Measurements from ENCODE around the gene LCN10. TPM values are rescaled to one million over a fixed set of nuclear protein-coding genes. Genes with fewer than 3 reads are reported as not detected.

Gene LCN10
- polyA plus RNA-seq, 3 donors = 0.16 TPM; not detected in 2

DNA sequence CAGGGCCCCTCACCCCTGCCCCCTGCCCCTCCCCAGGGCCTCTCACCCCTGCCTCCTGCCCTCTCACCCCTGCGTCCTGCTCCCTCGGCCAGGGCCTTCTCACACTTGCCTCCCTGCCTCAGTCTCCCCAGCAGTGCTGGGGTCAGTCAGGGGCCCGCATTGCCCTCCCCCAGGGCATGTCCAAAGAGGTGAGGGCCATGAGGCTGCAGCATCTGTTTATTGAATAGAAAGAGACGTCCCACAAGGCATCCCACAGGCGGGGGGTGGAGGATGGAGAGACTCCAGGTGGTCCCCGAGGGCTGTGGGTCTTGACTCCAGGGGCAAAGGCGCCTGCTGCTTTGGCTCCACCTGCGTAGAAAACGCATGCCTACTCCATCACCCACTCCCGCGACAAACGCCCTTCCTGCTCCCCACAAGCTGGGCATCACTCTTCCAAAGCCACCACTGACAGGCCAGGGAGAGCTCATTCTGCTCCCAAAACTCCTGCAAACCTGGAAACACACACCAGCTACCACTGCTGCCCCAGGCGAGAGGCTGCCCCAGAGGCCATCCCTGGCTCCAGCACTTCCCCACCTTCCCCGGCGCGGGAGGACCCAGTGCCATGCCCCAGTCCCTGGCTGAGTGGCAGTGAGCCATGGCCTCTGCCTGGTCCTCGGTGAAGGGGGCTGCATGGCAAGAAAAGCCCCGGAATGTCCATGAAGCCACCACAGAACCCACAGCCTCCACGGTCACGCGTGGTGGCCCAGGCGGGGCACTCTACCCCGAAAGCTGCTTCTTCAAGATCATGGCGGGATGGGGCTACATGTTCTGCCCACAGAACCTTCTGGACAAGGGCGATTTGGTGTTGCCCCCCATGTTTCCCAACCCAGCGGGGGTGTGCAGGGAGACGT is 16.9 kb upstream of the LCN10 start:
- intact Hi-C loops (cut with micrococcal nuclease) = no loop called here
- H2AFZ ChIP-seq (ENCODE audit: insufficient read depth, low read depth, low read length, poor library complexity, severe bottlenecking) = no peak overlapping the region
- H3K27ac ChIP-seq (ENCODE audit: low read depth in 1 of 2, low read length in 2 of 2) = no peak overlapping the region
- peaks cover 10 to 15% of the 10 kb centered on the region in 2 donors for H3K9me3 ChIP-seq (replicated peaks in 1 of 2; ENCODE audit: control insufficient read depth in 1 of 2, insufficient read depth in 1 of 2, low read length in 2 of 2)
- TF ChIP-seq, protein P1, sequence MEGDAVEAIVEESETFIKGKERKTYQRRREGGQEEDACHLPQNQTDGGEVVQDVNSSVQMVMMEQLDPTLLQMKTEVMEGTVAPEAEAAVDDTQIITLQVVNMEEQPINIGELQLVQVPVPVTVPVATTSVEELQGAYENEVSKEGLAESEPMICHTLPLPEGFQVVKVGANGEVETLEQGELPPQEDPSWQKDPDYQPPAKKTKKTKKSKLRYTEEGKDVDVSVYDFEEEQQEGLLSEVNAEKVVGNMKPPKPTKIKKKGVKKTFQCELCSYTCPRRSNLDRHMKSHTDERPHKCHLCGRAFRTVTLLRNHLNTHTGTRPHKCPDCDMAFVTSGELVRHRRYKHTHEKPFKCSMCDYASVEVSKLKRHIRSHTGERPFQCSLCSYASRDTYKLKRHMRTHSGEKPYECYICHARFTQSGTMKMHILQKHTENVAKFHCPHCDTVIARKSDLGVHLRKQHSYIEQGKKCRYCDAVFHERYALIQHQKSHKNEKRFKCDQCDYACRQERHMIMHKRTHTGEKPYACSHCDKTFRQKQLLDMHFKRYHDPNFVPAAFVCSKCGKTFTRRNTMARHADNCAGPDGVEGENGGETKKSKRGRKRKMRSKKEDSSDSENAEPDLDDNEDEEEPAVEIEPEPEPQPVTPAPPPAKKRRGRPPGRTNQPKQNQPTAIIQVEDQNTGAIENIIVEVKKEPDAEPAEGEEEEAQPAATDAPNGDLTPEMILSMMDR (IDR thresholded peaks at IDR 0.05) = no peak
- H4K20me1 ChIP-seq (ENCODE audit: insufficient read depth, low read length) = no peaks in the 10 kb centered on the region
- H3K4me2 ChIP-seq (replicated peaks; ENCODE audit: extremely low read depth, low read length, poor library complexity, severe bottlenecking) = no peak overlapping the region
- Mint-ChIP-seq H3K27ac (no peak overlapping the region), H3K27me3 (ENCODE audit: low read depth in 3 of 3) (peaks cover 0 to 13% (median 12%) of the 10 kb centered on the region in 3 donors), H3K36me3 (peaks cover 0 to 4% of the 10 kb centered on the region in 2 donors), H3K4me1 (peaks cover 5% of the 10 kb centered on the region), H3K4me3 (no peak overlapping the region), H3K9me3 (peaks cover 10 to 18% (median 16%) of the 10 kb centered on the region in 7 donors)
- WGBS (ENCODE audit: insufficient coverage) = 94% methylated on average over 20 of the region's 27 CpGs
- no peaks in the 10 kb centered on the region for H3K36me3 ChIP-seq (replicated peaks in 1 of 2; ENCODE audit: control insufficient read depth in 1 of 2, insufficient read depth in 2 of 2, low read length in 2 of 2)
- H3K27me3 ChIP-seq (ENCODE audit: control insufficient read depth in 2 of 2, insufficient read depth in 2 of 2, low read length in 2 of 2) = no peaks in the 10 kb centered on the region
- no peaks in the 10 kb centered on the region for H3K79me2 ChIP-seq (ENCODE audit: insufficient read depth, low read length)
- H3K4me1 ChIP-seq (ENCODE audit: control insufficient read depth in 1 of 2, insufficient read depth in 2 of 2, low read length in 2 of 2) = no peaks in the 10 kb centered on the region
- H3K9ac ChIP-seq (ENCODE audit: insufficient read depth, low read length, poor library complexity, severe bottlenecking) = no peak overlapping the region
- no peak overlapping the region for H3K4me3 ChIP-seq (replicated peaks in 1 of 3; ENCODE audit: low read depth in 2 of 3, low read length in 3 of 3)
- DNase-seq = no peak

DNA sequence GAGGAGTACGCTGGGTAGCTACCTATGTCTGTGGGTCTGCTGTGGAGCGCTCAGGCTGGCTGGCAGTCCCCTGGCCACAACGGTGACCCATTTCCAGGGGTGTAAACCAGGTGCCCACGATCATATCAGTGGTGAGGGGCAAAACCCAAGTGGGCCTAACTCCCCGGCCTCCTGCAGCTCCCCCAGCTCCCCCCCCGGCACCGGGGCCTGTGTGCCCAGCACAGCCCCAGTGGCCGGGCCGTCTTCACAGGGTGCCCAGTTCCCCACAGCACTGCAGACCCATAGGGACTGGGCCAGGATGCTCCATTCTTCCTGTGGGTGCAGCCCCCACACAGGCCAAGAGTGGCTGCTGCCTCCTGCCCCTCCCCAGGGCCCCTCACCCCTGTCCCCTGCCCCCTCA is 16.3 kb upstream of the LCN10 start:
- Histone ChIP-seq H3K79me2 (ENCODE audit: insufficient read depth, low read length) (no peaks in the 10 kb centered on the region), H3K27ac (ENCODE audit: low read depth in 1 of 2, low read length in 2 of 2) (no peak overlapping the region), H3K4me3 (replicated peaks in 1 of 3; ENCODE audit: low read depth in 2 of 3, low read length in 3 of 3) (no peak overlapping the region), H3K4me1 (ENCODE audit: control insufficient read depth in 1 of 2, insufficient read depth in 2 of 2, low read length in 2 of 2) (no peaks in the 10 kb centered on the region), H3K4me2 (replicated peaks; ENCODE audit: extremely low read depth, low read length, poor library complexity, severe bottlenecking) (no peak overlapping the region), H3K36me3 (replicated peaks in 1 of 2; ENCODE audit: control insufficient read depth in 1 of 2, insufficient read depth in 2 of 2, low read length in 2 of 2) (no peaks in the 10 kb centered on the region), H2AFZ (ENCODE audit: insufficient read depth, low read depth, low read length, poor library complexity, severe bottlenecking) (no peak overlapping the region), H3K27me3 (ENCODE audit: control insufficient read depth in 2 of 2, insufficient read depth in 2 of 2, low read length in 2 of 2) (no peaks in the 10 kb centered on the region), H3K9me3 (replicated peaks in 1 of 2; ENCODE audit: control insufficient read depth in 1 of 2, insufficient read depth in 1 of 2, low read length in 2 of 2) (peaks cover 10 to 15% of the 10 kb centered on the region in 2 donors), H3K9ac (ENCODE audit: insufficient read depth, low read length, poor library complexity, severe bottlenecking) (no peak overlapping the region), H4K20me1 (ENCODE audit: insufficient read depth, low read length) (no peaks in the 10 kb centered on the region)
- Mint-ChIP-seq H3K9me3 (peaks cover 10 to 20% (median 16%) of the 10 kb centered on the region in 7 donors), H3K27me3 (ENCODE audit: low read depth in 3 of 3) (peaks cover 0 to 13% (median 12%) of the 10 kb centered on the region in 3 donors), H3K36me3 (peaks cover 0 to 4% of the 10 kb centered on the region in 2 donors), H3K4me3 (no peak overlapping the region), H3K4me1 (peaks cover 5% of the 10 kb centered on the region), H3K27ac (no peak overlapping the region)
- DNase-seq = no peak
- intact Hi-C loops (cut with micrococcal nuclease) = no loop called here
- WGBS (ENCODE audit: insufficient coverage) = 78% methylated on average over 9 of the region's 9 CpGs
- TF ChIP-seq, protein P1 (IDR thresholded peaks at IDR 0.05) = no peak

Measured in CD14-positive monocyte (primary cell).